Fibroblast of gingiva (primary cell): Measurements from ENCODE around the gene PDE4D.
A peak's percentile ranks its signal among the peaks of the same experiment; 100 is the strongest.
"Not testable (repeated sequence)": the region's sequence is repeated elsewhere in the genome, so short reads cannot be mapped to it uniquely, and the experiment has no call there.

Source experiments
- DNase-seq: peaks from one replicate; pipeline ENCODE4 v3.0.0-alpha.2; 2011; ENCODE audit warnings: low read depth

PDE4D gene

GRCh38 chr5:59069438-59070079 is 824.0 kb downstream of the PDE4D start:
- peak; percentile 95 for DNase-seq

- DNase-seq, result peak; percentile 73
These were observed 825.4 kb downstream of the PDE4D start for GRCh38 chr5:59067956-59068656.

- no peak for DNase-seq
These were observed 827.0 kb downstream of the PDE4D start for GRCh38 chr5:59066367-59067163.

- peak; percentile 67 for DNase-seq
These were observed 828.0 kb downstream of the PDE4D start for GRCh38 chr5:59065554-59065953.

- no peak for DNase-seq
These were observed 829.2 kb downstream of the PDE4D start for GRCh38 chr5:59064293-59064692.

GRCh38 chr5:59062986-59063683 is 830.4 kb downstream of the PDE4D start:
- DNase-seq, result peak; percentile 92

GRCh38 chr5:59061377-59061776 is 832.1 kb downstream of the PDE4D start:
- DNase-seq, result no peak

GRCh38 chr5:59058969-59059687 is 834.4 kb downstream of the PDE4D start:
- no peak for DNase-seq

- no peak for DNase-seq
These were observed 835.3 kb downstream of the PDE4D start for GRCh38 chr5:59058237-59058636.

GRCh38 chr5:59056599-59056998 is 836.9 kb downstream of the PDE4D start:
- not testable (repeated sequence) for DNase-seq

- no peak for DNase-seq
These were observed 837.6 kb downstream of the PDE4D start for GRCh38 chr5:59055745-59056448.

GRCh38 chr5:59054963-59055528 is 838.5 kb downstream of the PDE4D start:
- DNase-seq, result no peak

GRCh38 chr5:59051951-59052350 is 841.6 kb downstream of the PDE4D start:
- no peak for DNase-seq

- DNase-seq, result no peak
These were observed 844.4 kb downstream of the PDE4D start for GRCh38 chr5:59049095-59049494.

- DNase-seq, result peak; percentile 73
These were observed 851.1 kb downstream of the PDE4D start for GRCh38 chr5:59042201-59043055.

GRCh38 chr5:59041355-59041754 is 852.2 kb downstream of the PDE4D start:
- no peak for DNase-seq

GRCh38 chr5:59040804-59041201 is 852.7 kb downstream of the PDE4D start:
- no peak for DNase-seq

GRCh38 chr5:59040024-59040803 is 853.3 kb downstream of the PDE4D start:
- DNase-seq, result peak; percentile 96
